ENCODE data around the gene GREM1.

DNA sequence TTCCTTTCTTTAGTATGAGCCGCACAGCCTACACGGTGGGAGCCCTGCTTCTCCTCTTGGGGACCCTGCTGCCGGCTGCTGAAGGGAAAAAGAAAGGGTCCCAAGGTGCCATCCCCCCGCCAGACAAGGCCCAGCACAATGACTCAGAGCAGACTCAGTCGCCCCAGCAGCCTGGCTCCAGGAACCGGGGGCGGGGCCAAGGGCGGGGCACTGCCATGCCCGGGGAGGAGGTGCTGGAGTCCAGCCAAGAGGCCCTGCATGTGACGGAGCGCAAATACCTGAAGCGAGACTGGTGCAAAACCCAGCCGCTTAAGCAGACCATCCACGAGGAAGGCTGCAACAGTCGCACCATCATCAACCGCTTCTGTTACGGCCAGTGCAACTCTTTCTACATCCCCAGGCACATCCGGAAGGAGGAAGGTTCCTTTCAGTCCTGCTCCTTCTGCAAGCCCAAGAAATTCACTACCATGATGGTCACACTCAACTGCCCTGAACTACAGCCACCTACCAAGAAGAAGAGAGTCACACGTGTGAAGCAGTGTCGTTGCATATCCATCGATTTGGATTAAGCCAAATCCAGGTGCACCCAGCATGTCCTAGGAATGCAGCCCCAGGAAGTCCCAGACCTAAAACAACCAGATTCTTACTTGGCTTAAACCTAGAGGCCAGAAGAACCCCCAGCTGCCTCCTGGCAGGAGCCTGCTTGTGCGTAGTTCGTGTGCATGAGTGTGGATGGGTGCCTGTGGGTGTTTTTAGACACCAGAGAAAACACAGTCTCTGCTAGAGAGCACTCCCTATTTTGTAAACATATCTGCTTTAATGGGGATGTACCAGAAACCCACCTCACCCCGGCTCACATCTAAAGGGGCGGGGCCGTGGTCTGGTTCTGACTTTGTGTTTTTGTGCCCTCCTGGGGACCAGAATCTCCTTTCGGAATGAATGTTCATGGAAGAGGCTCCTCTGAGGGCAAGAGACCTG, 13.2 kb downstream of the GREM1 start:
- TF ChIP-seq, protein P1, sequence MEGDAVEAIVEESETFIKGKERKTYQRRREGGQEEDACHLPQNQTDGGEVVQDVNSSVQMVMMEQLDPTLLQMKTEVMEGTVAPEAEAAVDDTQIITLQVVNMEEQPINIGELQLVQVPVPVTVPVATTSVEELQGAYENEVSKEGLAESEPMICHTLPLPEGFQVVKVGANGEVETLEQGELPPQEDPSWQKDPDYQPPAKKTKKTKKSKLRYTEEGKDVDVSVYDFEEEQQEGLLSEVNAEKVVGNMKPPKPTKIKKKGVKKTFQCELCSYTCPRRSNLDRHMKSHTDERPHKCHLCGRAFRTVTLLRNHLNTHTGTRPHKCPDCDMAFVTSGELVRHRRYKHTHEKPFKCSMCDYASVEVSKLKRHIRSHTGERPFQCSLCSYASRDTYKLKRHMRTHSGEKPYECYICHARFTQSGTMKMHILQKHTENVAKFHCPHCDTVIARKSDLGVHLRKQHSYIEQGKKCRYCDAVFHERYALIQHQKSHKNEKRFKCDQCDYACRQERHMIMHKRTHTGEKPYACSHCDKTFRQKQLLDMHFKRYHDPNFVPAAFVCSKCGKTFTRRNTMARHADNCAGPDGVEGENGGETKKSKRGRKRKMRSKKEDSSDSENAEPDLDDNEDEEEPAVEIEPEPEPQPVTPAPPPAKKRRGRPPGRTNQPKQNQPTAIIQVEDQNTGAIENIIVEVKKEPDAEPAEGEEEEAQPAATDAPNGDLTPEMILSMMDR (conservative IDR thresholded peaks at IDR 0.05; ENCODE audit: low read depth, low read length): no peak
- TF ChIP-seq EZH2 (IDR thresholded peaks at IDR 0.05; ENCODE audit: borderline replicate concordance, low read depth, low read length, poor library complexity, severe bottlenecking): no peak
